HepG2 (cell line): Measurements from ENCODE around the gene MAP3K3. TPM values are rescaled to one million over a fixed set of nuclear protein-coding genes. Genes with fewer than 3 reads are reported as not detected.

Experiments
- ATAD3A ChIP-seq: sonication (generic); formaldehyde crosslinking; IDR thresholded peaks from 2 replicates; pipeline ENCODE4 v1.4.0; 2020; ENCODE audit warnings: missing genetic modification reagents
- ATF7-NPFF ChIP-seq: sonication (generic); formaldehyde crosslinking; IDR thresholded peaks from 2 replicates; pipeline ENCODE4 v1.8.1; 2023; ENCODE audit warnings: mild to moderate bottlenecking, low read depth, missing genetic modification reagents, moderate library complexity
- ETS1 ChIP-seq: sonication (generic); formaldehyde crosslinking; IDR thresholded peaks from 2 replicates; pipeline ENCODE4 v1.4.0; 2020; ENCODE audit warnings: missing genetic modification reagents
- FOXP4 ChIP-seq: sonication (generic); formaldehyde crosslinking; IDR thresholded peaks from 2 replicates; pipeline ENCODE4 v1.4.0; 2020; ENCODE audit warnings: missing genetic modification reagents
- NR1H2 ChIP-seq: sonication (generic); formaldehyde crosslinking; IDR thresholded peaks from 2 replicates; pipeline ENCODE4 v1.8.1; 2022; ENCODE audit warnings: low read depth, missing genetic modification reagents, borderline replicate concordance
- RBM39 ChIP-seq: fragments of 200-400 bp; formaldehyde crosslinking; IDR thresholded peaks from one replicate; pipeline ENCODE4 v1.6.1; 2018; ENCODE audit warnings: antibody characterized with exemption, mild to moderate bottlenecking, low read depth, low read length; ENCODE audit not compliant: poor library complexity, severe bottlenecking
- RFX1 ChIP-seq: fragments of 450-650 bp; IDR thresholded peaks from 2 replicates; pipeline ENCODE4 v1.6.1; 2017
- TBX2 ChIP-seq: sonication (generic); formaldehyde crosslinking; IDR thresholded peaks from 2 replicates; pipeline ENCODE4 v1.5.0; 2020; ENCODE audit warnings: missing genetic modification reagents, mild to moderate bottlenecking, borderline replicate concordance
- TEAD3 ChIP-seq: optimal IDR thresholded peaks from 2 replicates; pipeline ENCODE3; 2016; ENCODE audit warnings: borderline replicate concordance
- TFE3 ChIP-seq: IDR thresholded peaks from 2 replicates; pipeline ENCODE4 v1.6.1; 2016
- ZBTB3 ChIP-seq: sonication (generic); formaldehyde crosslinking; IDR thresholded peaks from 2 replicates; pipeline ENCODE4 v1.4.0; 2020; ENCODE audit warnings: low read depth, mild to moderate bottlenecking, moderate library complexity, missing genetic modification reagents, borderline replicate concordance
- ZNF12 ChIP-seq: sonication (generic); formaldehyde crosslinking; IDR thresholded peaks from 2 replicates; pipeline ENCODE4 v1.5.0; 2020; ENCODE audit warnings: missing genetic modification reagents
- ZNF180 ChIP-seq: sonication (generic); formaldehyde crosslinking; IDR thresholded peaks from 2 replicates; pipeline ENCODE4 v1.4.0; 2020; ENCODE audit warnings: low read depth, missing genetic modification reagents, borderline replicate concordance
- ZNF296 ChIP-seq: sonication (generic); formaldehyde crosslinking; conservative IDR thresholded peaks from 2 replicates; pipeline ENCODE4 v1.5.0; 2020; ENCODE audit warnings: mild to moderate bottlenecking, missing genetic modification reagents
- ZNF33A ChIP-seq: sonication (generic); formaldehyde crosslinking; IDR thresholded peaks from 2 replicates; pipeline ENCODE4 v1.5.1; 2020; ENCODE audit warnings: missing genetic modification reagents, mild to moderate bottlenecking, moderate library complexity, borderline replicate concordance
- ZNF430 ChIP-seq: sonication (generic); formaldehyde crosslinking; IDR thresholded peaks from 2 replicates; pipeline ENCODE4 v1.9.0; 2021; ENCODE audit warnings: mild to moderate bottlenecking, missing genetic modification reagents
- ZNF746 ChIP-seq: sonication (generic); formaldehyde crosslinking; IDR thresholded peaks from 2 replicates; pipeline ENCODE4 v1.8.0; 2022; ENCODE audit warnings: mild to moderate bottlenecking, missing genetic modification reagents
- ZNF777 ChIP-seq: sonication (generic); formaldehyde crosslinking; IDR thresholded peaks from 2 replicates; pipeline ENCODE4 v1.4.0; 2020; ENCODE audit warnings: missing genetic modification reagents
- ZSCAN29 ChIP-seq: sonication (generic); formaldehyde crosslinking; conservative IDR thresholded peaks from 2 replicates; pipeline ENCODE4 v1.4.0; 2020; ENCODE audit warnings: mild to moderate bottlenecking, missing genetic modification reagents
- ZSCAN9 ChIP-seq: IDR thresholded peaks from 2 replicates; pipeline ENCODE4 v1.6.1; 2016; ENCODE audit warnings: borderline replicate concordance
- polyA plus RNA-seq, 8 experiments: library from polyadenylated mRNA; depleted of rRNA in 3 of 8; stranded (reverse) in 7 of 8; unstranded in 1 of 8; fragments of >200 nt; fragmentation: Illumina TruSeq in 4 of 8; extraction: Trizol in 4 of 8; gene quantifications; 2 replicates each; pipeline versions ENCODE4 v1.2.1 to v1.2.3, GENCODE V29; 2011 to 2016; ENCODE audit warnings: low read depth in 4 of 8, missing spikeins in 1 of 8, mixed read lengths in 1 of 8; ENCODE audit not compliant: insufficient read depth in 1 of 8
- total RNA-seq, 5 experiments: library from RNA; depleted of rRNA; stranded (reverse); fragments of >200 nt; fragmentation: Illumina TruSeq; extraction: Trizol; gene quantifications; 2 replicates each; pipeline ENCODE4 v1.2.3, GENCODE V29; 2016; ENCODE audit warnings: low read depth in 1 of 5
- TF ChIP-seq, protein P1 (sequence below): sonication (generic); formaldehyde crosslinking; conservative IDR thresholded peaks from 2 replicates; pipeline ENCODE4 v1.8.0; 2022; ENCODE audit warnings: missing genetic modification reagents
- TF ChIP-seq, protein P2 (sequence below): sonication (generic); formaldehyde crosslinking; IDR thresholded peaks from 2 replicates; pipeline ENCODE4 v1.8.0; 2022; ENCODE audit warnings: missing genetic modification reagents, low read depth, mild to moderate bottlenecking, borderline replicate concordance

MAP3K3 gene
- total and polyA plus RNA-seq, 2 of the 13 experiments (the other 11 are each of a cell fraction or from before 2014, with no cell fraction given) = 17.7 to 21.8 TPM

GRCh38 chr17:63622574-63623390, 565 bp downstream of the MAP3K3 start (continued):
- no peak for TF ChIP-seq ETS1
- TF ChIP-seq TBX2 = no peak
- TF ChIP-seq RBM39 = peak; percentile 19
- TF ChIP-seq ZNF12 (CRISPR knock-in tag) = no peak
- no peak for TF ChIP-seq NR1H2
- no peak for TF ChIP-seq ZNF430 (CRISPR knock-in tag)
- peak; percentile 30 for TF ChIP-seq TEAD3 (CRISPR knock-in tag)
- TF ChIP-seq FOXP4 = no peak
- no peak; the same call in 1 of the 2 replicates for TF ChIP-seq ATF7-NPFF
- no peak for TF ChIP-seq ZNF746 (CRISPR knock-in tag)
- TF ChIP-seq ZBTB3 = no peak
- TF ChIP-seq ZNF33A (CRISPR knock-in tag) = no peak
- TF ChIP-seq, protein P1, sequence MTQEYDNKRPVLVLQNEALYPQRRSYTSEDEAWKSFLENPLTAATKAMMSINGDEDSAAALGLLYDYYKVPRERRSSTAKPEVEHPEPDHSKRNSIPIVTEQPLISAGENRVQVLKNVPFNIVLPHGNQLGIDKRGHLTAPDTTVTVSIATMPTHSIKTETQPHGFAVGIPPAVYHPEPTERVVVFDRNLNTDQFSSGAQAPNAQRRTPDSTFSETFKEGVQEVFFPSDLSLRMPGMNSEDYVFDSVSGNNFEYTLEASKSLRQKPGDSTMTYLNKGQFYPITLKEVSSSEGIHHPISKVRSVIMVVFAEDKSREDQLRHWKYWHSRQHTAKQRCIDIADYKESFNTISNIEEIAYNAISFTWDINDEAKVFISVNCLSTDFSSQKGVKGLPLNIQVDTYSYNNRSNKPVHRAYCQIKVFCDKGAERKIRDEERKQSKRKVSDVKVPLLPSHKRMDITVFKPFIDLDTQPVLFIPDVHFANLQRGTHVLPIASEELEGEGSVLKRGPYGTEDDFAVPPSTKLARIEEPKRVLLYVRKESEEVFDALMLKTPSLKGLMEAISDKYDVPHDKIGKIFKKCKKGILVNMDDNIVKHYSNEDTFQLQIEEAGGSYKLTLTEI = no peak
- TF ChIP-seq, protein P2, sequence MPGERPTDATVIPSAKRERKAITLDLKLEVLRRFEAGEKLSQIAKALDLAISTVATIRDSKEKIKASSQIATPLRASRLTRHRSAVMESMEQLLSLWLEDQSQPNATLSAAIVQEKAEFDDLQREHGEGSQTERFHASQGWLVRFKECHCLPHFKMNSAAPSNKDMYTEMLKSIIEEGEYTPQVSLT (CRISPR knock-in tag) = no peak
- TF ChIP-seq ZNF777 (CRISPR knock-in tag) = peak; percentile 43; the same call in 1 of the 2 replicates
- no peak for TF ChIP-seq ZSCAN29
- no peak for TF ChIP-seq ZNF180
- TF ChIP-seq ATAD3A = no peak
- no peak for TF ChIP-seq TFE3 (CRISPR knock-in tag)
- TF ChIP-seq ZSCAN9 (CRISPR knock-in tag) = no peak
- no peak for TF ChIP-seq RFX1
- TF ChIP-seq ZNF296 (CRISPR knock-in tag) = no peak
